NCI-H1092 treated with DMSO at 0.1 percent for 48 hours (cell line): ENCODE data around the gene MAP3K6.
"Not testable (repeated sequence)": the region's sequence is repeated elsewhere in the genome, so short reads cannot be mapped to it uniquely, and the experiment has no call there.

Source experiments
- DNase-seq: peaks from one replicate; lab custom pipeline; 2025; lab: John Stamatoyannopoulos, UW

Gene MAP3K6

GRCh38 chr1:27397749-27398148 is 31.0 kb upstream of the MAP3K6 start:
- no peak for DNase-seq

GRCh38 chr1:27397110-27397509 is 30.3 kb upstream of the MAP3K6 start:
- no peak for DNase-seq

DNA sequence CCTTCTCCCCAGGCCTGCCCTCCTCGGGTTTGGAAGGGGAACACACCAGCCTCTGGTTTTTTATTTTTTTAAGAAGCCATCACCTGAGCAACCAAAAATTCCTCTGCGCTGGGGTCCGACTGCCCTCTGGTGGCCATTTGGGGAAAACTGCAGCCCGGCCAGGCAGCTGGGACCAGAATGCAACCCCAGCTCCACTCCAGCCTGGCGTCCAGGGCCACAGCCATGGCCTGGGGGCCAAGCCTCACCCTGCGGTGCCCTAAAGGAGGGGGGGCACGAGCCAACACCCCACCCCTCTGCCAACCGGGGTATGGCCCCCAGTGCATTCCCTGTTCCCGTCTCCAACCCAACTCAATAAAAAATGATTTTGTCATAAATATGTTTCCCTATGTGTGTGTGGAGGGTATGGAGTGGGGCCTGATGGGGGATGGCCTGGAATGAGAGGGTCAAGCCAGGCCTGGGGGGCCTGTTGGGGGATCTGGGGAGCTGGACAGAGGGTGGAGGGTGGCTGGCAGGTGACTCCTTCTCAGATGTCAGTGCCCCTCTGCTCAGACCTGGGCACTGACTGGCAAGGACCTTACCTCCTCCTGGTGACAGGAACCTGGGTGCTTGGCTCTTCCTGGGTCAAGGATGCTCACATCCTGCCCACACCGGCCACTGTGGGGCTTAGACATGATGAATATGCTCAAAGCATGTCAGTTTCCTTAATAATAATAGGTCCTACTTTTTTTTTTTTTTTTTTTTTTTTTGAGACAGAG is 28.9 kb upstream of the MAP3K6 start:
- peak; percentile 61 for DNase-seq

- DNase-seq: no peak
These were observed 28.2 kb upstream of the MAP3K6 start for GRCh38 chr1:27394925-27395324.

DNA sequence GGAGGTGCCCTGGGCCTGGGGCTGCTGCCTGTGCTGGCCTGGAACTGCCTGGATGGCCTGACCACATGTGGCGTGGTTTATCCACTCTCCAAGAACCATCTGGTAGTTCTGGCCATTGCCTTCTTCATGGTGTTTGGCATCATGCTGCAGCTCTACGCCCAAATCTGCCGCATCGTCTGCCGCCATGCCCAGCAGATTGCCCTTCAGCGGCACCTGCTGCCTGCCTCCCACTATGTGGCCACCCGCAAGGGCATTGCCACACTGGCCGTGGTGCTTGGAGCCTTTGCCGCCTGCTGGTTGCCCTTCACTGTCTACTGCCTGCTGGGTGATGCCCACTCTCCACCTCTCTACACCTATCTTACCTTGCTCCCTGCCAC is 27.5 kb upstream of the MAP3K6 start:
- no peak for DNase-seq

- no peak for DNase-seq
These were observed 27.0 kb upstream of the MAP3K6 start for GRCh38 chr1:27393641-27394281.

- no peak for DNase-seq
These were observed 26.2 kb upstream of the MAP3K6 start for GRCh38 chr1:27392778-27393635.

GRCh38 chr1:27392096-27392777 is 25.5 kb upstream of the MAP3K6 start, which contains the start of gene GPR3:
Gene GPR3 (plus strand): TSS chr1:27392622. CDS start chr1:27393799, 1,177 bp downstream.
- DNase-seq: peak; percentile 94

DNA sequence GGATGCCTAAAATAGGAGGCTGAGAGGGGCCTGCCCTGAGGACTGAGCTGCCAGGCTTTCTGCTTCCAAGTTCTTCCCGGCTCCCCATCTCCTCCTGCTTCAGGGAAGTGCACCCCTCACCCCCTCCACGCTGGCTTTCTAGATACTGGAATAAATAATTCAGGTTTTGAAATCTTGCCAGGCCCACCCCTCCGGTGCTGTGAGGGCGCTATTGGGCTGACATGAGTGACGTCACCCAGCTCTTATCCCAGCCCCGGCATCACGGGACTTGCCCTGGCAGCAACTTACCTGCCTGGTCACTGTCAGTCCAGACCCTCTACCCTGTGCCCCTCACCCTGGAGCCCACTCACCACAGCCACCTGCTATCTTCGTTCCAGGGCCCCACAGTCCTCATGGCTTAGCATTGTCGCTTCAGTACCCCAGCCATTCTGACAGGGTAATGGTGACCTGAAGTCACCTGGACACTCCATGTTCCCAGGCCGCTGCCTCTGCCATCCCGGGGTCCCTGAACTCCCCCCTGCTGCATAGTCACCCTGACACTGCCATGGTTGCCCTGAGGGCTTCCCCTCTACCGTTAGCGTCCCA is 24.8 kb upstream of the MAP3K6 start:
- DNase-seq: peak; percentile 64

DNA sequence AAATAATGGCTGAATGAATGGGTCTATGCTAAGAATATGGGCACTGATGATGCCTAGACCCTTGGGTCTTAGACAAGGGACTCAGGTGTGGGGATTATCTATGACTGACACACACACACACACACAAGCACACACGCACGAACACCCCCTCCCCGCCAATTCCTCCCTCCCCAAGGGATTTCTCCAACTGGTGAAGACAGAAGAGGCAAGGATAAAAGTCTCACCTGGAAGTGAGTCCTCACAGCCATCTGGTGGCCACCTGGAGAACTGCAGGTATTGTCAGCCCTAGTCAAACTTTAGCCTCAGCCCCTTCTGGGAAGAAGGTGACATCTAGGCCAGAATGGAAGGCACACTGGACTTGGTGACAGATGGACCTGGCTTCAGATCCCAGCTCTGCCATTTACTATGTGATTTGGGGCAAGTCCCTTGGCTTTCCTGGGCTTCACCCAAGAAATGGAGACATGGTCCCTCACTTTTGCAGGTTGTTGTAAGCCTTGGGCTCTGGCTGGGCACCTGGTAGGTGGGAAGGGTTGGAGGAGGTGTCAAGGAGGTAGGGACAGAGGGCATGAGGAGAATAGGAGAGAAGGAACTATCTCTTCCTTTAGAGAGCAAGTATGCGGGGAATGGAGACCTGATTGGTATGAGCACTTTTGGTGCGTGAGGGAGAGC is 21.7 kb upstream of the MAP3K6 start:
- DNase-seq: peak; percentile 62

DNA sequence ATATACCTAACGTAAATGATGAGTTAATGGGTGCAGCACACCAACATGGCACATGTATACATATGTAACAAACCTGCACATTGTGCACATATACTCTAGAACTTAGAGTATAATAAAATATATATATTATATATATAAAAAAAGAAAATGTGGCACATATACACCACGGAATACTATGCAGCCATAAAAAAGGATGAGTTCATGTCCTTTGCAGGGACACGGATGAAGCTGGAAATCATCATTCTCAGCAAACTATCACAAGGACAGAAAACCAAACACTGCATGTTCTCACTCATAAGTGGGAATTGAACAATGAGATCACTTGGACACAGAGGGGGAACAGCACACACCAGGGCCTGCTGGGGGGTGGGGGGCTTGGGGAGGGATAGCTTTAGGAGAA is 18.0 kb upstream of the MAP3K6 start:
- DNase-seq: not testable (repeated sequence)

DNA sequence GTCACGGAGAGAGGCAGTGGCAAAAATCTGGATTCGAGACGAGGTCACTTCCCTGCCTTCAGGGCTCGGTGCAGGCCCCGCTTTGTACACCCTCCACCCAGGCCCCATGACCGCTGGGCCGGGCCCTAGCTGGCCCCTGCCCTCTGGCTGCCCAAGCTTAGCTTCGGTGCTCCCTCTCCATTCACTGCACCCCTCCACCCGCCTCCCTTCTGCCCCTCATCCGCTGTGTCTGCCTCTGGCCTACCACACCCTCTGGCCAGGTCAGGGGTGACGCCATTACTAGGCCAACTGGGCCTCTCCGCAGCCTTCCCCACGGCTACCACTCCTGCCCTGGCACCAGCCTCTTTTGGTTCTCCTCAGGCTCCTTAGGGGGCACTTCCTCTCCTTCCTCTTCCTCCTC is 16.9 kb upstream of the MAP3K6 start:
- DNase-seq: no peak

GRCh38 chr1:27383039-27383605 is 16.4 kb upstream of the MAP3K6 start, which contains the start of gene CD164L2:
Gene CD164L2 (minus strand): TSS chr1:27383333. CDS start chr1:27383239, 94 bp downstream.
- DNase-seq: no peak

- DNase-seq: no peak
These were observed 15.4 kb upstream of the MAP3K6 start for GRCh38 chr1:27381969-27382762.

DNA sequence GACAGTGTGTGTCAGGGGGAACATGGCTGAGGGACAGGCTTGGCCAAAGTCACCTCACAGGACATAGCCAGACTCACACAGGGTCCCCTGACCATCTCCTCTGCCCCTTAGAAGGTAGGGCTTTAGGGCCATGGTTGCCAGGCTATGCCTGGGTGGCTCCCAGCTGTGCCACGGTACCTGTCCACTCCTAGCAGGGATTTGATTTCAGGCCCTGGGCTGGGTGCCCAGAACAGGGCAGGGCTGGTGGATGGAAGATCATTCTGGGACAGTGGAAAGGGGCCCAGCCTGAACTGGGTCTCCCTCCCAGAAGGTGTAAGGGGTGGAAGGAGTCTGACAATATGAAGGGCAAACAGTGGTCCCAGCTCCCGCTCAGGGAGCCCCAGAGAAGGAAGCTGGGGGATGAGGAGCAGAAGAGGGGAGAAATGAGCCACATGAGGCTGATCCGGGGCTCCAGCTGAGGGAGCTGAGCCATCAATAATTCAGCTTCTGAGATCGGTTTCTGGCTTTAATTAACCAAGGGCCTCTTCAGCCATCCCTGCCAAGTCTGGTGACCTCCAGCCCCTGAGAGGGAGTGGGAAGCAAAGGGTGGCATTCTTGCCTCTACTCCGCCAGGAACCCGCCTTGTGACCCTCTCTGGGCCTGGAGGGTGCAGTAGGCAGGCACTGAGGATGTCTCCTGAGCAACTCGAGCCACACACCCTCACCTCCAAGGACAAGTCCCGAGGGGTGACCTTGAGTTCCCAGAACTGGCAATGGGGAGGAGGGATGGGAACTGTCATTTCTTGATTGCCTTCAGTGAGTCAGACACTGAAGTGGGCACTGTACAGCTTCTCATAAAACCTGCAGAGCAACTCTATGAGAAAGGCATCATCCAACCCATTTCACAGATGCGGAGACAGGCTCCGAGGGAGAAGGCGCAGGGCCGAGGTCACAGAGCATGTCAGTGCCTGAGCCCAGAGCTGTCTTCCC is 14.3 kb upstream of the MAP3K6 start:
- no peak for DNase-seq

GRCh38 chr1:27380224-27380623 is 13.5 kb upstream of the MAP3K6 start:
- no peak for DNase-seq

- DNase-seq: no peak
These were observed 12.9 kb upstream of the MAP3K6 start for GRCh38 chr1:27379564-27380122.

DNA sequence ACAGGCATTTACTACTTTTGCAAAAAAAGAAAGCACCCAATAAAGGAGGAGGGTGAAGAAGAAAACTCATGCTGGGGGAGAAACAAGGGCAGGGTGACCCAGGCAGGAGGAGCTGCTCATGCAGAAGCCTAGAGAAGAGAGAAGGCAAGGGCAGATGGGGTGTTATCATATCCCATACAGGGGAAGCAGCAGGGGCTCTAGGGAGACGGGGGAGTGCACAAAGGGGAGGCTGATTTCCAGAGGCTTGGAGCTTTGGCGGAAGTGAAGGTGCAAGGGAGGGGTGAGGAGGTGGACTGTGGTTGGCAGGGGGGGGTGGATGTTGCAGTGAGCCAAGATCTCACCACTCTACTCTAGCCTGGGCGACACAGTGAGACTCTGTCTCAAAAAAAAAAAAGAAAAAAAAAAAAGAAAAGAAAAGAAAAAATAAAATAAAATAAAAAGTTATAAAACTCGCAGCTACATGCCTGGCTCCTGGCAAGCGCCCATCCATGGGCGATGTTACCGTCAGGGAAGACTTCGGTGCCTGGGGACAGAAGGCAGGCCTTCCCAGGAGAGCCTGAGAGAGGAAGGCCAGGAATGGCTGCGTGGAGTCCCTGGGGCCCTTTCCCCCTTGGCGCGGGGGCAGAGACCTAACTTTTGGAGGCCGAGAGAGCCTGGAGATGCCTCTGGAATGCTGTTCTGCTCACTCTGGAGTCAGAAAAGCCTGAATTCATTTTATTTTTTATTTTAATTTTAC is 11.2 kb upstream of the MAP3K6 start:
- no peak for DNase-seq
